HepG2 (cell line): ENCODE results near the gene MID2. TPM values are rescaled to one million over a fixed set of nuclear protein-coding genes. Genes with fewer than 3 reads are reported as not detected.

Source experiments
- ATAC-seq: fragments of 200-7000 bp; cut with Tn5 transposase; 3 replicates; pipeline ENCODE4 v1.9.1; 2020; ENCODE audit warnings: mild to moderate bottlenecking, moderate library complexity
- BruUV-seq: library from RNA; stranded (reverse); fragments of 400-500 nt; replicated peaks from 2 replicates; lab custom pipeline; 2021; lab: Mats Ljungman, UMichigan
- CTCF ChIA-PET: fragments of 300-600 bp; formaldehyde crosslinking; extraction: SDS; loops from one replicate; lab custom pipeline; 2021; ENCODE audit warnings: low total read pairs, inconsistent platforms, low intra/inter-chr PET ratio; lab: Yijun Ruan, JAX
- POLR2A ChIA-PET: fragments of 350-600 bp; sonication (Branson Sonifier 250); formaldehyde crosslinking; loops from one replicate; lab custom pipeline; 2020; ENCODE audit warnings: antibody characterized with exemption, inconsistent platforms; lab: Yijun Ruan, JAX
- DNase-seq: peaks from one replicate; pipeline ENCODE4 v3.0.0-alpha.2; 2015; ENCODE audit warnings: low spot score
- FAIRE-seq: peaks from 3 replicates; lab custom pipeline; 2011; peaks lifted over from hg19 to GRCh38; lab: Jason Lieb, UNC
- H2AFZ ChIP-seq: one replicate; pipeline ENCODE4 v1.6.1; 2011; ENCODE audit warnings: low read length, inconsistent platforms
- H3K27ac ChIP-seq: fragments of 300-600 bp; 3 replicates; pipeline ENCODE4 v1.8.0; 2011; ENCODE audit warnings: mixed run types, mild to moderate bottlenecking, mixed read lengths, low read length, inconsistent platforms; ENCODE audit not compliant: insufficient read depth; ENCODE audit errors: extremely low read length
- H3K27me3 ChIP-seq, 2 experiments: fragments of 200-600 bp in 1 of 2; 2 replicates in 1 of 2; 3 replicates in 1 of 2; pipeline versions ENCODE4 v1.6.0 to v1.8.0; 2011; ENCODE audit warnings: low read length in 2 of 2, mild to moderate bottlenecking in 2 of 2, moderate library complexity in 2 of 2, inconsistent platforms in 1 of 2; ENCODE audit not compliant: insufficient read depth in 2 of 2, control insufficient read depth in 1 of 2
- H3K36me3 ChIP-seq, 2 experiments: fragments of 200-600 bp in 1 of 2; replicated peaks in 1 of 2; 2 replicates in 1 of 2; 3 replicates in 1 of 2; pipeline versions ENCODE4 v1.5.1 to v1.8.0; 2011; ENCODE audit warnings: low read length in 2 of 2, inconsistent platforms in 1 of 2; ENCODE audit not compliant: insufficient read depth in 2 of 2, control insufficient read depth in 1 of 2
- H3K4me1 ChIP-seq: 2 replicates; pipeline ENCODE4 v1.5.1; 2012; ENCODE audit warnings: low read length, inconsistent platforms; ENCODE audit not compliant: insufficient read depth
- H3K4me2 ChIP-seq: 2 replicates; pipeline ENCODE4 v1.6.0; 2011; ENCODE audit warnings: low read depth, low read length, inconsistent platforms
- H3K4me3 ChIP-seq, 3 experiments: fragments of 200-600 bp in 1 of 3; sonication (generic), shearing (Covaris generic) in 1 of 3; replicated peaks in 1 of 3; 2 replicates each; pipeline ENCODE4 v1.5.1; 2011 to 2016; ENCODE audit warnings: low read length in 3 of 3, inconsistent platforms in 2 of 3, low read depth in 2 of 3, mild to moderate bottlenecking in 2 of 3, control low read depth in 1 of 3, mixed read lengths in 1 of 3; ENCODE audit not compliant: insufficient read depth in 1 of 3
- H3K79me2 ChIP-seq: one replicate; pipeline ENCODE4 v1.6.1; 2011; ENCODE audit warnings: low read length, inconsistent platforms; ENCODE audit not compliant: insufficient read depth
- H3K9ac ChIP-seq: 2 replicates; pipeline ENCODE4 v1.6.0; 2011; ENCODE audit warnings: mild to moderate bottlenecking, low read depth, low read length, inconsistent platforms; ENCODE audit not compliant: insufficient read depth
- H3K9me3 ChIP-seq: 2 replicates; pipeline ENCODE4 v1.5.1; 2012; ENCODE audit warnings: mild to moderate bottlenecking, low read length
- H4K20me1 ChIP-seq: 2 replicates; pipeline ENCODE4 v1.6.0; 2011; ENCODE audit warnings: inconsistent platforms, mild to moderate bottlenecking, low read length, moderate library complexity; ENCODE audit not compliant: insufficient read depth
- KAT7 ChIP-seq: IDR thresholded peaks from 2 replicates; pipeline ENCODE4 v1.6.1; 2018; ENCODE audit warnings: borderline replicate concordance, missing compliant biosample characterization
- MAFF ChIP-seq: IDR thresholded peaks from 2 replicates; pipeline ENCODE4 v1.6.1; 2011; ENCODE audit warnings: low read depth, low read length, improper control_type of control experiment
- MAFK ChIP-seq, 2 experiments: IDR thresholded peaks in 1 of 2; conservative IDR thresholded peaks in 1 of 2; 2 replicates each; pipeline ENCODE4 v1.6.1; 2011; ENCODE audit warnings: improper control_type of control experiment in 2 of 2, low read length in 2 of 2
- NRL ChIP-seq: sonication (generic); formaldehyde crosslinking; IDR thresholded peaks from 2 replicates; pipeline ENCODE4 v1.5.0; 2020; ENCODE audit warnings: missing genetic modification reagents, mild to moderate bottlenecking, moderate library complexity, borderline replicate concordance
- PCBP1 ChIP-seq: fragments of 200-400 bp; formaldehyde crosslinking; IDR thresholded peaks from 2 replicates; pipeline ENCODE4 v1.6.1; 2017; ENCODE audit warnings: mild to moderate bottlenecking, low read depth, low read length, borderline replicate concordance
- in situ Hi-C: cut with HindIII; loops from 2 replicates; pipeline ENCODE4 v1.10.0; 2017; ENCODE audit warnings: low pct_unique_long_range_greater_than_20kb; ENCODE audit not compliant: extremely low pct_ligation_motif_present
- intact Hi-C: fragments of 100-400 bp; cut with micrococcal nuclease; formaldehyde crosslinking; loops from one replicate; pipeline ENCODE4 v1.10.0; 2022; ENCODE audit not compliant: unreplicated experiment
- polyA plus RNA-seq, 8 experiments: library from polyadenylated mRNA; depleted of rRNA in 3 of 8; stranded (reverse) in 7 of 8; unstranded in 1 of 8; fragments of >200 nt; fragmentation: Illumina TruSeq in 4 of 8; extraction: Trizol in 4 of 8; gene quantifications; 2 replicates each; pipeline versions ENCODE4 v1.2.1 to v1.2.3, GENCODE V29; 2011 to 2016; ENCODE audit warnings: low read depth in 4 of 8, missing spikeins in 1 of 8, mixed read lengths in 1 of 8; ENCODE audit not compliant: insufficient read depth in 1 of 8
- total RNA-seq, 5 experiments: library from RNA; depleted of rRNA; stranded (reverse); fragments of >200 nt; fragmentation: Illumina TruSeq; extraction: Trizol; gene quantifications; 2 replicates each; pipeline ENCODE4 v1.2.3, GENCODE V29; 2016; ENCODE audit warnings: low read depth in 1 of 5
- TF ChIP-seq, protein P1 (sequence below): IDR thresholded peaks from 2 replicates; pipeline ENCODE4 v1.4.0; 2020; ENCODE audit warnings: mild to moderate bottlenecking, missing genetic modification reagents

Gene MID2
- total and polyA plus RNA-seq, 2 of the 13 experiments (the other 11 are each of a cell fraction or from before 2014, with no cell fraction given) = 0.05 to 0.09 TPM

DNA sequence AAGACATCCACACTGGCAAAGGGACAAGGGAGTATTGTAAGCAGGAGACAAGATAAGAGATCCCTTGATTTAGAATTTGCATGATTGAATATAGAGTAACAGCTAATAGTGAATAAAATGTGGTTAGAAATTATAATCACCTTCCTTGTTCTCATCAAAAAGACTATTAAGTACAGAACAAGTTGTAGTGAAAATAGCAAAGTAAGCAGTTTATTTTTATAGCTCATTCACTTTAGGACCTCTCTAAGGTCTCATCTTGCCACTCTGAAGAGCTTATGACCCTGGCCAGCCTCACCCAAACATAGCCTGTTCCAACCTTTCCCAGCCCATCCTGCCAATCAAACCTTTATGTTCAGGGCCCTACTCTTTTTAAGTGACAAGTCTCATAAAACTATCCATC is 30.6 kb downstream of the MID2 start:
- Histone ChIP-seq H3K27ac (no peak overlapping the region), H3K9me3 (no peaks in the 10 kb centered on the region), H4K20me1 (no peaks in the 10 kb centered on the region), H2AFZ (no peak overlapping the region), H3K4me1 (no peaks in the 10 kb centered on the region), H3K4me3 (no peak overlapping the region), H3K36me3 (no peaks in the 10 kb centered on the region), H3K79me2 (no peaks in the 10 kb centered on the region), H3K27me3 (no peaks in the 10 kb centered on the region), H3K4me2 (no peak overlapping the region), H3K9ac (no peak overlapping the region)
- ChIA-PET CTCF (no interaction called here), POLR2A (no interaction called here)
- no peak for DNase-seq
- no TSS peak for BruUV-seq
- no peak for FAIRE-seq
- intact Hi-C loops (no loop called here), in situ Hi-C loops (no loop called here)
- no peak for ATAC-seq
- no peak for TF ChIP-seq NRL (CRISPR knock-in tag)
- TF ChIP-seq, protein P1, sequence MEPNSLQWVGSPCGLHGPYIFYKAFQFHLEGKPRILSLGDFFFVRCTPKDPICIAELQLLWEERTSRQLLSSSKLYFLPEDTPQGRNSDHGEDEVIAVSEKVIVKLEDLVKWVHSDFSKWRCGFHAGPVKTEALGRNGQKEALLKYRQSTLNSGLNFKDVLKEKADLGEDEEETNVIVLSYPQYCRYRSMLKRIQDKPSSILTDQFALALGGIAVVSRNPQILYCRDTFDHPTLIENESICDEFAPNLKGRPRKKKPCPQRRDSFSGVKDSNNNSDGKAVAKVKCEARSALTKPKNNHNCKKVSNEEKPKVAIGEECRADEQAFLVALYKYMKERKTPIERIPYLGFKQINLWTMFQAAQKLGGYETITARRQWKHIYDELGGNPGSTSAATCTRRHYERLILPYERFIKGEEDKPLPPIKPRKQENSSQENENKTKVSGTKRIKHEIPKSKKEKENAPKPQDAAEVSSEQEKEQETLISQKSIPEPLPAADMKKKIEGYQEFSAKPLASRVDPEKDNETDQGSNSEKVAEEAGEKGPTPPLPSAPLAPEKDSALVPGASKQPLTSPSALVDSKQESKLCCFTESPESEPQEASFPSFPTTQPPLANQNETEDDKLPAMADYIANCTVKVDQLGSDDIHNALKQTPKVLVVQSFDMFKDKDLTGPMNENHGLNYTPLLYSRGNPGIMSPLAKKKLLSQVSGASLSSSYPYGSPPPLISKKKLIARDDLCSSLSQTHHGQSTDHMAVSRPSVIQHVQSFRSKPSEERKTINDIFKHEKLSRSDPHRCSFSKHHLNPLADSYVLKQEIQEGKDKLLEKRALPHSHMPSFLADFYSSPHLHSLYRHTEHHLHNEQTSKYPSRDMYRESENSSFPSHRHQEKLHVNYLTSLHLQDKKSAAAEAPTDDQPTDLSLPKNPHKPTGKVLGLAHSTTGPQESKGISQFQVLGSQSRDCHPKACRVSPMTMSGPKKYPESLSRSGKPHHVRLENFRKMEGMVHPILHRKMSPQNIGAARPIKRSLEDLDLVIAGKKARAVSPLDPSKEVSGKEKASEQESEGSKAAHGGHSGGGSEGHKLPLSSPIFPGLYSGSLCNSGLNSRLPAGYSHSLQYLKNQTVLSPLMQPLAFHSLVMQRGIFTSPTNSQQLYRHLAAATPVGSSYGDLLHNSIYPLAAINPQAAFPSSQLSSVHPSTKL (CRISPR knock-in tag) = no peak
- no peak for TF ChIP-seq PCBP1
- TF ChIP-seq KAT7 (CRISPR knock-in tag) = no peak
- peak; percentile 25 to 73; a peak in 2 of 4 replicates for TF ChIP-seq MAFK (conservative IDR thresholded peaks at IDR 0.05 in 1 of 2, IDR thresholded peaks at IDR 0.05 in 1 of 2; ENCODE audit: low read length in 2 of 2)
- TF ChIP-seq MAFF = peak; percentile 63; the same call in 1 of the 2 replicates
